ENCODE measurements around the gene KRTAP3-3.

DNA sequence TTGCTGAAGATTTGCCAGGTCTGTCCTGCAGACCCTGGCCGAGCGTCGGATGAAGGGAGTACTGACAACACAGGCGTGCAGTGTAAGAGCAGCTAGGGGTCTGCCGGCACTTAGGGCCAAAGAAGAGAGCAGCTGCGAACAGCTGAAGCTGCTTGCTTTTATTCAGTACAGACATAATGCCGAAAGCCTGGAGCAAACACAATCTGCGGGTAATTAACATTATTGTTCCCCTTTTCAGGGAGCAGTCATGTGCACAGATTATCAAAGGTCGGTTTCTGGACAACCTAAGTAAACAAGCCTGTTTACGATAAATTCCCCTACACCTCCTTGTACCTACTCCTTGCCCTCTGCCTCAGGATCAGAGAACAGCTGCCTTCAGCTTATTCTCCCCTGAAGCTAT is 44.5 kb downstream of the KRTAP3-3 start:
- TF ChIP-seq POLR2A (IDR thresholded peaks at IDR 0.05; ENCODE audit: extremely low read depth, insufficient read length): no peak
- TF ChIP-seq, protein P1, sequence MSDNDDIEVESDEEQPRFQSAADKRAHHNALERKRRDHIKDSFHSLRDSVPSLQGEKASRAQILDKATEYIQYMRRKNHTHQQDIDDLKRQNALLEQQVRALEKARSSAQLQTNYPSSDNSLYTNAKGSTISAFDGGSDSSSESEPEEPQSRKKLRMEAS (IDR thresholded peaks at IDR 0.05; ENCODE audit: low read depth, low read length): no peak
- TF ChIP-seq, protein P2, sequence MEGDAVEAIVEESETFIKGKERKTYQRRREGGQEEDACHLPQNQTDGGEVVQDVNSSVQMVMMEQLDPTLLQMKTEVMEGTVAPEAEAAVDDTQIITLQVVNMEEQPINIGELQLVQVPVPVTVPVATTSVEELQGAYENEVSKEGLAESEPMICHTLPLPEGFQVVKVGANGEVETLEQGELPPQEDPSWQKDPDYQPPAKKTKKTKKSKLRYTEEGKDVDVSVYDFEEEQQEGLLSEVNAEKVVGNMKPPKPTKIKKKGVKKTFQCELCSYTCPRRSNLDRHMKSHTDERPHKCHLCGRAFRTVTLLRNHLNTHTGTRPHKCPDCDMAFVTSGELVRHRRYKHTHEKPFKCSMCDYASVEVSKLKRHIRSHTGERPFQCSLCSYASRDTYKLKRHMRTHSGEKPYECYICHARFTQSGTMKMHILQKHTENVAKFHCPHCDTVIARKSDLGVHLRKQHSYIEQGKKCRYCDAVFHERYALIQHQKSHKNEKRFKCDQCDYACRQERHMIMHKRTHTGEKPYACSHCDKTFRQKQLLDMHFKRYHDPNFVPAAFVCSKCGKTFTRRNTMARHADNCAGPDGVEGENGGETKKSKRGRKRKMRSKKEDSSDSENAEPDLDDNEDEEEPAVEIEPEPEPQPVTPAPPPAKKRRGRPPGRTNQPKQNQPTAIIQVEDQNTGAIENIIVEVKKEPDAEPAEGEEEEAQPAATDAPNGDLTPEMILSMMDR (IDR thresholded peaks at IDR 0.05; ENCODE audit: low read depth, low read length): no peak

All from NB4 (cell line).